ENCODE measurements around the gene AATK. TPM values are rescaled to one million over a fixed set of nuclear protein-coding genes. Genes with fewer than 3 reads are reported as not detected.

Gene AATK
- total and polyA plus RNA-seq, 9 of the 15 experiments (the other 6 are each of a cell fraction or from before 2014, with no cell fraction given): 0.11 to 0.55 (median 0.38) TPM; not detected in 5

- TF ChIP-seq, protein P1, sequence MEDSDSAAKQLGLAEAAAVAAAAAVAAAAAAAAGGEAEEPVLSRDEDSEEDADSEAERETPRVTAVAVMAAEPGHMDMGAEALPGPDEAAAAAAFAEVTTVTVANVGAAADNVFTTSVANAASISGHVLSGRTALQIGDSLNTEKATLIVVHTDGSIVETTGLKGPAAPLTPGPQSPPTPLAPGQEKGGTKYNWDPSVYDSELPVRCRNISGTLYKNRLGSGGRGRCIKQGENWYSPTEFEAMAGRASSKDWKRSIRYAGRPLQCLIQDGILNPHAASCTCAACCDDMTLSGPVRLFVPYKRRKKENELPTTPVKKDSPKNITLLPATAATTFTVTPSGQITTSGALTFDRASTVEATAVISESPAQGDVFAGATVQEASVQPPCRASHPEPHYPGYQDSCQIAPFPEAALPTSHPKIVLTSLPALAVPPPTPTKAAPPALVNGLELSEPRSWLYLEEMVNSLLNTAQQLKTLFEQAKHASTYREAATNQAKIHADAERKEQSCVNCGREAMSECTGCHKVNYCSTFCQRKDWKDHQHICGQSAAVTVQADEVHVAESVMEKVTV (CRISPR knock-in tag; IDR thresholded peaks at IDR 0.05): no peak
- no peak for TF ChIP-seq DNMT1 (IDR thresholded peaks at IDR 0.05)
- peak; percentile 75 for TF ChIP-seq RBFOX2 (IDR thresholded peaks at IDR 0.05; ENCODE audit: low read depth, low read length)
- TF ChIP-seq RAD21 (CRISPR knock-in tag; conservative IDR thresholded peaks at IDR 0.05 in 1 of 2, IDR thresholded peaks at IDR 0.05 in 1 of 2): peak; percentile 7 to 48; a peak in 2 of 4 replicates
- peak; percentile 86 for TF ChIP-seq CTCFL (IDR thresholded peaks at IDR 0.05; ENCODE audit: borderline replicate concordance, insufficient read depth, low read depth, low read length, poor library complexity, severe bottlenecking)
- no peak for TF ChIP-seq TAL1 (IDR thresholded peaks at IDR 0.05)
- TF ChIP-seq CSDE1 (IDR thresholded peaks at IDR 0.05): peak in 1 of 2 experiments; percentile 91; a peak in 1 of 4 replicates
- TF ChIP-seq NCOA1 (IDR thresholded peaks at IDR 0.05; ENCODE audit: low read depth): peak; percentile 98
- no peak for TF ChIP-seq ILK (tag; IDR thresholded peaks at IDR 0.05; ENCODE audit: borderline replicate concordance, low read depth)
- TF ChIP-seq ZNF740 (CRISPR knock-in tag; IDR thresholded peaks at IDR 0.05): no peak
- TF ChIP-seq ZNF740 (tag; IDR thresholded peaks at IDR 0.05): no peak
- peak; percentile 56 for TF ChIP-seq FOSL1 (tag; conservative IDR thresholded peaks at IDR 0.05)
- TF ChIP-seq TCFL5 (CRISPR knock-in tag; conservative IDR thresholded peaks at IDR 0.05): no peak
- no peak for TF ChIP-seq SAP30 (IDR thresholded peaks at IDR 0.05; ENCODE audit: borderline replicate concordance, insufficient read depth, low read depth, low read length, poor library complexity, severe bottlenecking)
- TF ChIP-seq PTRF (tag; IDR thresholded peaks at IDR 0.05): no peak
- TF ChIP-seq HNRNPLL (IDR thresholded peaks at IDR 0.05; ENCODE audit: low read depth, low read length, poor library complexity, severe bottlenecking): no peak
- TF ChIP-seq, protein P2, sequence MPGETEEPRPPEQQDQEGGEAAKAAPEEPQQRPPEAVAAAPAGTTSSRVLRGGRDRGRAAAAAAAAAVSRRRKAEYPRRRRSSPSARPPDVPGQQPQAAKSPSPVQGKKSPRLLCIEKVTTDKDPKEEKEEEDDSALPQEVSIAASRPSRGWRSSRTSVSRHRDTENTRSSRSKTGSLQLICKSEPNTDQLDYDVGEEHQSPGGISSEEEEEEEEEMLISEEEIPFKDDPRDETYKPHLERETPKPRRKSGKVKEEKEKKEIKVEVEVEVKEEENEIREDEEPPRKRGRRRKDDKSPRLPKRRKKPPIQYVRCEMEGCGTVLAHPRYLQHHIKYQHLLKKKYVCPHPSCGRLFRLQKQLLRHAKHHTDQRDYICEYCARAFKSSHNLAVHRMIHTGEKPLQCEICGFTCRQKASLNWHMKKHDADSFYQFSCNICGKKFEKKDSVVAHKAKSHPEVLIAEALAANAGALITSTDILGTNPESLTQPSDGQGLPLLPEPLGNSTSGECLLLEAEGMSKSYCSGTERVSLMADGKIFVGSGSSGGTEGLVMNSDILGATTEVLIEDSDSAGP (CRISPR knock-in tag; IDR thresholded peaks at IDR 0.05): no peak
- peak; percentile 99 for TF ChIP-seq ATF7 (IDR thresholded peaks at IDR 0.05)
- TF ChIP-seq SIN3A (IDR thresholded peaks at IDR 0.05; ENCODE audit: borderline replicate concordance in 2 of 2, control insufficient read depth in 1 of 2, low read depth in 2 of 2, low read length in 2 of 2): no peak
- TF ChIP-seq JUNB (CRISPR knock-in tag; conservative IDR thresholded peaks at IDR 0.05): peak; percentile 39
Measured at GRCh38 chr17:81119223-81120148, 46.5 kb downstream of the AATK start (continued).
